D721Med (cell line): Measurements from ENCODE around the gene SERPINB2.
"Not testable (repeated sequence)": the region's sequence is repeated elsewhere in the genome, so short reads cannot be mapped to it uniquely, and the experiment has no call there.

Source experiments
- DNase-seq: peaks from one replicate; pipeline ENCODE4 v3.0.0; 2011; ENCODE audit warnings: low spot score; ENCODE audit not compliant: insufficient read length
- FAIRE-seq: peaks from 2 replicates; lab custom pipeline; 2011; peaks lifted over from hg19 to GRCh38; lab: Jason Lieb, UNC
- TF ChIP-seq, protein P1 (sequence below): IDR thresholded peaks from 2 replicates; pipeline ENCODE4 v1.5.1; 2012; ENCODE audit warnings: mild to moderate bottlenecking, control low read depth; ENCODE audit not compliant: insufficient read depth; ENCODE audit errors: missing control alignments

The SERPINB2 gene

DNA sequence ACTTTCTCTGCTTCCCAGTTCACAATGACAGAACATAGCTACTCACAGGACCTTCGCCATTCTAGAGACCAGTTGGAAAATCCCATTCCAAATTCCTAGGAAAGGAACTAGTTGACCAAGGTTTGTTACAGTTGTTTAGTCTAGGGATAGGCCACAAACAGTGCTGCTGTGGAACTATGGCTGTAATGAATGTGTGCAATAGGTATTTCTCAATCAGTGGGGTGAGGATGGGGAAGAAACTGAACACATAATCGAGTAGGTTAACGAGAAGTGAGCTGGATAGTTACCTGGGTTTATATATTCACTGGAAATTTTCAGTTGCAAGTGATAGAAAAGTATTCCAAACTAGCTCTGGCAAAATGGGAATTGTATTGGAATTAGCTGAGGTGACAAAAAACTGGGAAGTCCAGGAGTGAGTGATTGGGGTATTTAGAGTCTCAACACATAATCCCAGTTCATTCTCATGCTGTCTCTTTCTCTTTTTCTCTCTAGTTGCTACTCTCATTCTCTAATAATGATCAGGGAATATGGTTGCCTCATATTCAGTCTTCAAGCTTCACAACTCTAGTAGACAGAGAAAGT, 43.4 kb downstream of the SERPINB2 start:
- TF ChIP-seq, protein P1, sequence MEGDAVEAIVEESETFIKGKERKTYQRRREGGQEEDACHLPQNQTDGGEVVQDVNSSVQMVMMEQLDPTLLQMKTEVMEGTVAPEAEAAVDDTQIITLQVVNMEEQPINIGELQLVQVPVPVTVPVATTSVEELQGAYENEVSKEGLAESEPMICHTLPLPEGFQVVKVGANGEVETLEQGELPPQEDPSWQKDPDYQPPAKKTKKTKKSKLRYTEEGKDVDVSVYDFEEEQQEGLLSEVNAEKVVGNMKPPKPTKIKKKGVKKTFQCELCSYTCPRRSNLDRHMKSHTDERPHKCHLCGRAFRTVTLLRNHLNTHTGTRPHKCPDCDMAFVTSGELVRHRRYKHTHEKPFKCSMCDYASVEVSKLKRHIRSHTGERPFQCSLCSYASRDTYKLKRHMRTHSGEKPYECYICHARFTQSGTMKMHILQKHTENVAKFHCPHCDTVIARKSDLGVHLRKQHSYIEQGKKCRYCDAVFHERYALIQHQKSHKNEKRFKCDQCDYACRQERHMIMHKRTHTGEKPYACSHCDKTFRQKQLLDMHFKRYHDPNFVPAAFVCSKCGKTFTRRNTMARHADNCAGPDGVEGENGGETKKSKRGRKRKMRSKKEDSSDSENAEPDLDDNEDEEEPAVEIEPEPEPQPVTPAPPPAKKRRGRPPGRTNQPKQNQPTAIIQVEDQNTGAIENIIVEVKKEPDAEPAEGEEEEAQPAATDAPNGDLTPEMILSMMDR: no peak
- FAIRE-seq (no peak), DNase-seq (no peak)

DNA sequence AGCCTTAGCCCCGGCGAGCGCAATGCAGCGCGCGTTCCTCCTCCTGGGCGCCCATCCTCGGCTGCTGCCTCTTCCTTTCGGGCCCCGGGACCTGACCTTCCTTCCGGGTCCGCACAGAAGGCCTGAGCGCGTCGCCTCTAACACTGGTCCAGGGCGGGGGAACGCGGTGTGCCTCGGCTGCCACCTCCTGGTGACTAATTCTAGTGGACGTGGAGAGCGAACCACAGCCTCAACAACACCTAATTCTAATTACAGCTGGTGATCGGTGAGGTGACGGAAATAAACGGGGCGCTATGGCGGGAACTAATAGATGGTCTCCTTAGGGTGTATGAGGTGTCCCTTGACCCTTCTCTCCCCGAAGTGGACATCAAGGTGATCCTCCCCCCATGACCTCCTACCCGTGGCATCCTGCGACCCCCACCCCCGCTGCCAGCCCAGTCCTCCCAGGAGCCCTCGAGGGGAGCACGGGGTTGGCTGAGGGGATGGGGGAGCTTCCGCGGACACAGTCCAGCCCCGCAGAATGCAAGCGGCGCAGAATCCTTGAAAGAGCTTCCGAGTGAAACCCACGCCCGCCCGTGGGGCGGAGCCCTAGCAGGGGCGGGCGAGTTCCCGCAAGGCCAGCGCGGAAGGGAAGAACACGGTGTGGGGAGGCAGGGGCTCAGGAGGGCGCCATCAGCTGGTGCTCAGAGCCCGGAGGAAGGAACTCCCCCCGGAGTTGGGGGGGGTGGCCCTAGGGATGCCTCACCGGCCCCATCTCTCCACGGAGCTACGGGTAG, 48.8 kb downstream of the SERPINB2 start:
- FAIRE-seq (peak; percentile 94), DNase-seq (peak; percentile 91)
- TF ChIP-seq, protein P1: peak; percentile 68

DNA sequence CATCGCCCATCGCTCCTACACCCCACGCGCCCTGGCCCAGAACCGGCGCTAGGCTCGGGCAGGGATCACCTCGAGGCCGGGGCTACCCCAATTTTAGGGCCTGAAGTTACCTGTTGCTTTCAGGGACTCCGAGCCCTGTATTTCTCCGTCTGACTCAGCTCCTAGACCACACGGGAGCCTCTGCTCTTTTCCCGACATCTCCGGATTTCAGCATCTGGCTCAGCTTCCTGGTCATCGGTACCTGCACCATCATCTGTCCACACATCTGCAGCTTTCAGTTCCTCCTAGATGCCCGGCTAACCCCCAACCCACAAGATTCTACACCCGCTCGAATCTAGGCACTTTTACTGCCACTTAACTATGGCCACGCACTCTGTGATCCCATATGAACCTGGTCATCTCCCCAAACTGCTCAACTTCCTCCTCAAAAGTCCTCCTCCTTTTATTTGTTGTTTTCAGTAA, 49.5 kb downstream of the SERPINB2 start:
- no peak for FAIRE-seq

DNA sequence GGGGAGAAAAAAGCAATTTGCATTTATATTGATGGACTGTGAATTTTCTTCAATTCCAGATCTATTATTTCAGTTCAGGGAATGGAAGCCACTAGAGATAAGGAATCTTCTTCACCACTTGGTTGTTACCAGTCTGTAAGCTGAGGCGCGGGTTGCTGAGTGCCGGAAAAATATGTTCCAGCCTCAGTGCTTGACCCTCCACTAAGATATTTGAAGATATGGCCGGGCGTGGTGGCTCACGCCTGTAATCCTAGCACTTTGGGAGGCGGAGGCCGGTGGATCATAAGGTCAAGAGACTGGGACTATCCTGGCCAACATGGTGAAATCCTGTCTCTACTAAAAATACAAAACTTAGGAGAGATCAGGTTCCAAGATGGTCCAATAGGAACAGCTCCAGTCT, 52.5 kb downstream of the SERPINB2 start:
- FAIRE-seq (peak; percentile 88), DNase-seq (no peak)
- TF ChIP-seq, protein P1: no peak

More for the DNA sequence above, 49.5 kb downstream of the SERPINB2 start:
- TF ChIP-seq, protein P1: no peak
- DNase-seq: no peak

DNA sequence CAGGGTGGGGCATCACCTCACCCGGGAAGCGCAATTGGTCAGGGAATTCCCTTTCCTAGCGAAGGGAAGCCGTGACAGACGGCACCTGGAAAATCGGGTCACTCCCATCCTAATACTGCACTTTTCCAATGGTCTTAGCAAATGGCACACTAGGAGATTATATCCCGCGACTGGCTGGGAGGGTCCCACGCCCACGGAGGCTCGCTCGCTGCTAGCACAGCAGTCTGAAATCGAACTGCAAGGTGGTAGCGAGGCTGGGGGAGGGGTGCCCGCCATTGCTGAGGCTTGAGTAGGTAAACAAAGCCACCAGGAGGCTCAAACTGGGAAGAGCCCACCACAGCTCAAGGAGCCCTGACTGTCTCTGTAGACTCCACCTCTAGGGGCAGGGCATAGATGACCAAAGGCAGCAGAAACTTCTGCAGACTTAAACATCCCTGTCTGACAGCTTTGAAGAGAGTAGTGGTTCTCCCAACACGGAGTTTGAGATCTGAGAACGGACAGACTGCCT, 53.1 kb downstream of the SERPINB2 start:
- DNase-seq, FAIRE-seq: not testable (repeated sequence)

DNA sequence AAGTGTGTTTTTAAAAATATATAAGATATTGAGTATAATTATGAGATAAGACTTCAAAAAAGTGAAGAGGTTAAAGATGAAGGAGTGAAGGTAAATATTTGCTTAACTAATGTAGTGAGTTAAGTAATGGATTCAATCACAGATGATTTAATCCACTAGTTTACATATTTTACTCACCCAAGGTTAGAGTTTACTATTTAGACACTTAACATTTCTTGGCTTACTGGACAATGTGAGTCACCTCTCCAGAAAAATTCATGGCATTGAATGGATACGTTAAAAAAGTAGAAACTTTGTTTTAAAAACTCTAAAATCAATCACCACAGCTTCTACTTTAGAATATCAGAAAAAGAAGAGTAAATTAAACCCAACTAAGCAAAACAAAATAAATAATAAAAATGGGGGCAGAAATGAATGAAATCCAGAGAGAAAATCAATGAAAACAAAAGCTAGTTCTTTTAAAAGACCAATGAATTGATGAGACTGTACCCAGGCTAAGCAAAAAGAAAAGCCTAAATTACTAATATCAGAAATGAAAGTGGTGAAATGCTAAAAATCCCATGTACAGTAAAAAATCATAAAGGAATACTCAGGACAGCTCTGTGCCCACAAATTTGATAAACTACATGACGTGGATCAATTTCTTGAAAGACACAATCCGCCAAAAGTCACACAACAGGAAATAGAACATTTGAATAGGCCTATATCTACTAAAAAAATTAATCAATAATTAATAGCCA, 59.7 kb downstream of the SERPINB2 start:
- TF ChIP-seq, protein P1: no peak
- DNase-seq: no peak
- no peak for FAIRE-seq

DNA sequence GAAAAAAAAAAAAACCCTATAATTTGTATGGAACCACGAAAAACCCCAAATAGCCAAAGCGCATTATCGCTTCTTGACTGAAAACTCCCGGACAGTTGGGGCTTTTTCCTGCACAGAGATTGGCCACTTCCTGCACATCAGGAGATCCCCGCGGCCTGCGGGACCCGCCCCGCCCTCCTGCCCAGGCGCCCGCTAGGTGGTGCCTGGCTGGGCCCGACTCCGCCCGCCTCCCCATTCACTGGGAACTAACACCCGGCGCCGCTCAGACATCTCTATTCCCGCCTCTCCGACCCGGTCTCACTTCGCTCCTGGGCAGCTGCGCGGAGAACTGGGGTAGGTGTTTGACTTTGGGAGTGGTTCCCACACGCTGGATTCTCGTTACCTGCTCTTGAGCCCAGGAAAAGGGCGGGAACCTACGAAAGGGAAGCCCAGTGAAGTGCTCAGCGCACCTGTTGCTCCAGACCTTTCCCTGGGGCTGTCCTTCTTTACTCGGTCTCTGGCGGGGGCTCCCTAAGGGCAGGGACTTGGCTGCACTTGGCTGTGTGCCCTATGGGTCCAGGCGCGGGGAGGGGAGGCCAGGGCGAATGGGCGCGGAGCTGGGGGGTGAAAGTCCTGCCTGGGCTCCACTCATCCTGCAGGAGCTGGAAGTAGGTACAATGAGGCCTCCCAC, 61.7 kb downstream of the SERPINB2 start, which contains the start of gene HMSD:
TSS of gene HMSD (plus strand) at position 234 of the 670 bp plus-strand sequence. CDS start 4,155 bp downstream, outside the sequence.
- FAIRE-seq: no peak
- TF ChIP-seq, protein P1: no peak
- DNase-seq: no peak
